ENCODE measurements around the gene EFCAB6.

EFCAB6 gene

GRCh38 chr22:43567691-43568324, 244.3 kb downstream of the EFCAB6 start:
- no peak for DNase-seq (ENCODE audit: low read depth in 2 of 2)
- no peak overlapping the region for H3K4me3 ChIP-seq (replicated peaks in 1 of 2; ENCODE audit: low read depth in 2 of 2, low read length in 2 of 2)
- no peak for TF ChIP-seq CTCF (IDR thresholded peaks at IDR 0.05; ENCODE audit: low read depth, low read length)

GRCh38 chr22:43566561-43567332, 245.4 kb downstream of the EFCAB6 start:
- DNase-seq (ENCODE audit: low read depth in 2 of 2), result no peak
- no peak for TF ChIP-seq CTCF (IDR thresholded peaks at IDR 0.05; ENCODE audit: low read depth, low read length)
- H3K4me3 ChIP-seq (replicated peaks in 1 of 2; ENCODE audit: low read depth in 2 of 2, low read length in 2 of 2), result no peak overlapping the region

- H3K4me3 ChIP-seq (replicated peaks in 1 of 2; ENCODE audit: low read depth in 2 of 2, low read length in 2 of 2), result no peak overlapping the region
- no peak for TF ChIP-seq CTCF (IDR thresholded peaks at IDR 0.05; ENCODE audit: low read depth, low read length)
- no peak for DNase-seq (ENCODE audit: low read depth in 2 of 2)
Measured at GRCh38 chr22:43566021-43566420, 246.1 kb downstream of the EFCAB6 start.

GRCh38 chr22:43564859-43565258, 247.2 kb downstream of the EFCAB6 start:
- H3K4me3 ChIP-seq (replicated peaks in 1 of 2; ENCODE audit: low read depth in 2 of 2, low read length in 2 of 2), result no peak overlapping the region
- TF ChIP-seq CTCF (IDR thresholded peaks at IDR 0.05; ENCODE audit: low read depth, low read length), result no peak
- no peak for DNase-seq (ENCODE audit: low read depth in 2 of 2)

GRCh38 chr22:43563571-43563970, 248.5 kb downstream of the EFCAB6 start:
- TF ChIP-seq CTCF (IDR thresholded peaks at IDR 0.05; ENCODE audit: low read depth, low read length), result no peak
- no peak overlapping the region for H3K4me3 ChIP-seq (replicated peaks in 1 of 2; ENCODE audit: low read depth in 2 of 2, low read length in 2 of 2)
- DNase-seq (ENCODE audit: low read depth in 2 of 2), result no peak

GRCh38 chr22:43562843-43563242, 249.3 kb downstream of the EFCAB6 start:
- H3K4me3 ChIP-seq (replicated peaks in 1 of 2; ENCODE audit: low read depth in 2 of 2, low read length in 2 of 2), result no peak overlapping the region
- no peak for DNase-seq (ENCODE audit: low read depth in 2 of 2)
- TF ChIP-seq CTCF (IDR thresholded peaks at IDR 0.05; ENCODE audit: low read depth, low read length), result no peak

Data from cardiac fibroblast (primary cell).